SK-N-SH treated with all-trans-retinoic acid at 6 μM for 48 hours (cell line): ENCODE results near the gene TBX18.

Experiments used
- ATAC-seq: fragments of 200-7000 bp; cut with Tn5 transposase; 3 replicates; pipeline ENCODE4 v1.9.1; 2020; ENCODE audit warnings: mild to moderate bottlenecking, moderate library complexity
- ARNTL ChIP-seq: fragments of 450-650 bp; formaldehyde crosslinking; IDR thresholded peaks from 2 replicates; pipeline ENCODE4 v1.5.0; 2020; ENCODE audit warnings: low read depth, mild to moderate bottlenecking, moderate library complexity, borderline replicate concordance
- BACH2 ChIP-seq: fragments of 250-450 bp; sonication (Bioruptor Pico); IDR thresholded peaks from 2 replicates; pipeline ENCODE4 v1.9.0; 2021; ENCODE audit warnings: mild to moderate bottlenecking, borderline replicate concordance
- CREB5 ChIP-seq: fragments of 250-450 bp; sonication (Bioruptor Pico); IDR thresholded peaks from 2 replicates; pipeline ENCODE4 v1.5.1; 2020; ENCODE audit warnings: low read depth, mild to moderate bottlenecking, moderate library complexity
- CSDC2 ChIP-seq: fragments of 250-450 bp; sonication (Bioruptor Pico); IDR thresholded peaks from 2 replicates; pipeline ENCODE4 v1.5.0; 2020; ENCODE audit warnings: mild to moderate bottlenecking, moderate library complexity
- ESRRG ChIP-seq: fragments of 250-450 bp; sonication (Bioruptor Pico); IDR thresholded peaks from 2 replicates; pipeline ENCODE4 v1.6.1; 2021; ENCODE audit warnings: mild to moderate bottlenecking
- GLIS3 ChIP-seq: fragments of 250-450 bp; sonication (Bioruptor Pico); IDR thresholded peaks from 2 replicates; pipeline ENCODE4 v1.5.0; 2020; ENCODE audit warnings: mild to moderate bottlenecking, moderate library complexity
- ISL1 ChIP-seq: fragments of 250-450 bp; sonication (Bioruptor Pico); IDR thresholded peaks from 2 replicates; pipeline ENCODE4 v2.1.2; 2022; ENCODE audit warnings: mild to moderate bottlenecking, moderate library complexity
- OSR1 ChIP-seq: fragments of 250-450 bp; sonication (Bioruptor Pico); IDR thresholded peaks from 2 replicates; pipeline ENCODE4 v1.8.0; 2022; ENCODE audit warnings: moderate library complexity, mild to moderate bottlenecking, inconsistent platforms
- POU6F1 ChIP-seq: fragments of 250-450 bp; sonication (Bioruptor Pico); IDR thresholded peaks from 2 replicates; pipeline ENCODE4 v1.8.0; 2021; ENCODE audit warnings: low read depth, mild to moderate bottlenecking, moderate library complexity, borderline replicate concordance
- RARB ChIP-seq: fragments of 250-450 bp; sonication (Bioruptor Pico); IDR thresholded peaks from 2 replicates; pipeline ENCODE4 v1.8.0; 2021; ENCODE audit warnings: mild to moderate bottlenecking, moderate library complexity
- SNAI2 ChIP-seq: fragments of 250-450 bp; sonication (Bioruptor Pico); IDR thresholded peaks from 2 replicates; pipeline ENCODE4 v1.5.0; 2020; ENCODE audit warnings: mild to moderate bottlenecking, moderate library complexity
- TCF4 ChIP-seq: fragments of 250-450 bp; sonication (Bioruptor Pico); IDR thresholded peaks from 2 replicates; pipeline ENCODE4 v1.8.0; 2021; ENCODE audit warnings: mild to moderate bottlenecking, moderate library complexity, borderline replicate concordance
- ZC3H10 ChIP-seq: fragments of 250-450 bp; sonication (Bioruptor Pico); IDR thresholded peaks from 2 replicates; pipeline ENCODE4 v1.5.1; 2021; ENCODE audit warnings: mild to moderate bottlenecking, moderate library complexity
- ZFP30 ChIP-seq: fragments of 450-650 bp; formaldehyde crosslinking; IDR thresholded peaks from 2 replicates; pipeline ENCODE4 v1.5.0; 2022; ENCODE audit warnings: mild to moderate bottlenecking, moderate library complexity
- ZNF565 ChIP-seq: fragments of 450-650 bp; formaldehyde crosslinking; conservative IDR thresholded peaks from 2 replicates; pipeline ENCODE4 v1.5.0; 2020; ENCODE audit warnings: low read depth, mild to moderate bottlenecking, moderate library complexity
- ZNF70 ChIP-seq: fragments of 450-650 bp; formaldehyde crosslinking; IDR thresholded peaks from 2 replicates; pipeline ENCODE4 v1.5.0; 2020; ENCODE audit warnings: mild to moderate bottlenecking, moderate library complexity
- ZNF8 ChIP-seq: fragments of 450-650 bp; formaldehyde crosslinking; IDR thresholded peaks from 2 replicates; pipeline ENCODE4 v1.5.0; 2020; ENCODE audit warnings: mild to moderate bottlenecking, moderate library complexity
- TF ChIP-seq, protein P1 (sequence below): fragments of 250-450 bp; sonication (Bioruptor Pico); IDR thresholded peaks from 2 replicates; pipeline ENCODE4 v1.5.1; 2021; ENCODE audit warnings: mild to moderate bottlenecking, moderate library complexity
- TF ChIP-seq, protein P2 (sequence below): fragments of 250-450 bp; sonication (Bioruptor Pico); IDR thresholded peaks from 2 replicates; pipeline ENCODE4 v1.5.0; 2020; ENCODE audit warnings: mild to moderate bottlenecking, moderate library complexity

The TBX18 gene

DNA sequence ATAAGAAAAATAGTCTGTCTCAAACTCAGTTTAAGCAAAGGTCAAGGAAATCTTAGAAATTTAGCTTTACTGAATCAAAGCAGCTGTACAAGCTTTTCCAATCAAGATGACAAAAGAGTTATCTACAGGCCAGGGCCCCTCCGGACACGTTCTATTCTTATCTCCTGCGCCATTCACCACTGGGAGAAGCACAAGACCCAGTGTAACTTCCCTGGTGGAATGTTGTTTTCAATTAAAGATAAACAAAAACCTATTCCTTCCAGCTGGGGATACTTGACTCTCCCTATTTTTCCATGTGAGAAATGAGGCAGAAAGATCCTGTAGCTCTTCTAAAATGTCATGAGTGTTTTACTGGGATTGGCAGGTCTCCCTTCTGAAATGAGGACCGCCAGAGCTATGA is 123.3 kb downstream of the TBX18 start:
- TF ChIP-seq RARB (CRISPR knock-in tag) (no peak), GLIS3 (no peak), ESRRG (CRISPR knock-in tag) (no peak), ZNF8 (no peak), BACH2 (no peak), CREB5 (CRISPR knock-in tag) (no peak), ARNTL (CRISPR knock-in tag) (no peak), ISL1 (CRISPR knock-in tag) (no peak), ZNF565 (CRISPR knock-in tag) (no peak), CSDC2 (no peak), TCF4 (CRISPR knock-in tag) (no peak), ZFP30 (no peak), ZNF70 (CRISPR knock-in tag) (no peak), SNAI2 (CRISPR knock-in tag) (no peak)
- TF ChIP-seq, protein P1, sequence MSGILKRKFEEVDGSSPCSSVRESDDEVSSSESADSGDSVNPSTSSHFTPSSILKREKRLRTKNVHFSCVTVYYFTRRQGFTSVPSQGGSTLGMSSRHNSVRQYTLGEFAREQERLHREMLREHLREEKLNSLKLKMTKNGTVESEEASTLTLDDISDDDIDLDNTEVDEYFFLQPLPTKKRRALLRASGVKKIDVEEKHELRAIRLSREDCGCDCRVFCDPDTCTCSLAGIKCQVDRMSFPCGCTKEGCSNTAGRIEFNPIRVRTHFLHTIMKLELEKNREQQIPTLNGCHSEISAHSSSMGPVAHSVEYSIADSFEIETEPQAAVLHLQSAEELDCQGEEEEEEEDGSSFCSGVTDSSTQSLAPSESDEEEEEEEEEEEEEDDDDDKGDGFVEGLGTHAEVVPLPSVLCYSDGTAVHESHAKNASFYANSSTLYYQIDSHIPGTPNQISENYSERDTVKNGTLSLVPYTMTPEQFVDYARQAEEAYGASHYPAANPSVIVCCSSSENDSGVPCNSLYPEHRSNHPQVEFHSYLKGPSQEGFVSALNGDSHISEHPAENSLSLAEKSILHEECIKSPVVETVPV (CRISPR knock-in tag): no peak
- TF ChIP-seq, protein P2, sequence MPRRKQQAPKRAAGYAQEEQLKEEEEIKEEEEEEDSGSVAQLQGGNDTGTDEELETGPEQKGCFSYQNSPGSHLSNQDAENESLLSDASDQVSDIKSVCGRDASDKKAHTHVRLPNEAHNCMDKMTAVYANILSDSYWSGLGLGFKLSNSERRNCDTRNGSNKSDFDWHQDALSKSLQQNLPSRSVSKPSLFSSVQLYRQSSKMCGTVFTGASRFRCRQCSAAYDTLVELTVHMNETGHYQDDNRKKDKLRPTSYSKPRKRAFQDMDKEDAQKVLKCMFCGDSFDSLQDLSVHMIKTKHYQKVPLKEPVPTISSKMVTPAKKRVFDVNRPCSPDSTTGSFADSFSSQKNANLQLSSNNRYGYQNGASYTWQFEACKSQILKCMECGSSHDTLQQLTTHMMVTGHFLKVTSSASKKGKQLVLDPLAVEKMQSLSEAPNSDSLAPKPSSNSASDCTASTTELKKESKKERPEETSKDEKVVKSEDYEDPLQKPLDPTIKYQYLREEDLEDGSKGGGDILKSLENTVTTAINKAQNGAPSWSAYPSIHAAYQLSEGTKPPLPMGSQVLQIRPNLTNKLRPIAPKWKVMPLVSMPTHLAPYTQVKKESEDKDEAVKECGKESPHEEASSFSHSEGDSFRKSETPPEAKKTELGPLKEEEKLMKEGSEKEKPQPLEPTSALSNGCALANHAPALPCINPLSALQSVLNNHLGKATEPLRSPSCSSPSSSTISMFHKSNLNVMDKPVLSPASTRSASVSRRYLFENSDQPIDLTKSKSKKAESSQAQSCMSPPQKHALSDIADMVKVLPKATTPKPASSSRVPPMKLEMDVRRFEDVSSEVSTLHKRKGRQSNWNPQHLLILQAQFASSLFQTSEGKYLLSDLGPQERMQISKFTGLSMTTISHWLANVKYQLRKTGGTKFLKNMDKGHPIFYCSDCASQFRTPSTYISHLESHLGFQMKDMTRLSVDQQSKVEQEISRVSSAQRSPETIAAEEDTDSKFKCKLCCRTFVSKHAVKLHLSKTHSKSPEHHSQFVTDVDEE (CRISPR knock-in tag): no peak
- ATAC-seq: no peak

- TF ChIP-seq ZNF70 (CRISPR knock-in tag) (no peak), SNAI2 (CRISPR knock-in tag) (no peak), ZC3H10 (CRISPR knock-in tag) (no peak), OSR1 (CRISPR knock-in tag) (no peak), ZNF565 (CRISPR knock-in tag) (no peak), BACH2 (no peak), ARNTL (CRISPR knock-in tag) (no peak)
- ATAC-seq: no peak
Measured at GRCh38 chr6:84639396-84639795, 125.0 kb downstream of the TBX18 start.

GRCh38 chr6:84638286-84638685 is 126.1 kb downstream of the TBX18 start:
- no peak for ATAC-seq
- TF ChIP-seq RARB (CRISPR knock-in tag): no peak
- no peak for TF ChIP-seq POU6F1 (CRISPR knock-in tag)
